Activated B cell treated with CpG ODN at 0.5 μM for 24 hours (primary cell): ENCODE results near the gene CTNND2. TPM values are rescaled to one million over a fixed set of nuclear protein-coding genes. Genes with fewer than 3 reads are reported as not detected.

Experiments used
- ATAC-seq: fragments of 200-7000 bp; cut with Tn5 transposase; one replicate; pipeline ENCODE4 v1.10.0; 2021; ENCODE audit warnings: low read depth, mild to moderate bottlenecking, moderate library complexity
- CTCF ChIA-PET: fragments of 350-600 bp; sonication (Branson Sonifier 250); formaldehyde crosslinking; loops from one replicate; lab custom pipeline; 2021; ENCODE audit warnings: antibody characterized with exemption; lab: Charles Lee
- POLR2A ChIA-PET: fragments of 350-600 bp; sonication (Branson Sonifier 250); formaldehyde crosslinking; loops from one replicate; lab custom pipeline; 2021; ENCODE audit warnings: antibody characterized with exemption; lab: Charles Lee
- DNase-seq: peaks from one replicate; pipeline ENCODE4 v3.0.0; 2022
- H3K27ac Mint-ChIP-seq: one replicate; pipeline ENCODE4 v1.8.0; 2020; ENCODE audit warnings: mixed read lengths
- H3K27me3 Mint-ChIP-seq: one replicate; pipeline ENCODE4 v1.8.0; 2021; ENCODE audit warnings: mixed read lengths
- H3K36me3 Mint-ChIP-seq: one replicate; pipeline ENCODE4 v1.8.0; 2021; ENCODE audit warnings: low read depth, mixed read lengths
- H3K4me1 Mint-ChIP-seq: one replicate; pipeline ENCODE4 v1.8.0; 2021; ENCODE audit warnings: mixed read lengths
- H3K4me3 Mint-ChIP-seq: one replicate; pipeline ENCODE4 v1.8.0; 2020; ENCODE audit warnings: mild to moderate bottlenecking, mixed read lengths
- H3K9me3 Mint-ChIP-seq: one replicate; pipeline ENCODE4 v1.8.0; 2020; ENCODE audit warnings: mixed read lengths
- intact Hi-C: fragments of 100-400 bp; cut with micrococcal nuclease; formaldehyde crosslinking; loops from one replicate; pipeline ENCODE4 v1.15.1; 2024
- total RNA-seq: library from RNA; stranded (reverse); gene quantifications from 2 replicates; pipeline ENCODE4 v1.2.3, GENCODE V29; 2022
- TF ChIP-seq, protein P1 (sequence below): fragments of 200-600 bp; IDR thresholded peaks from one replicate; pipeline ENCODE4 v1.8.0; 2022; ENCODE audit warnings: antibody characterized with exemption, mild to moderate bottlenecking

The CTNND2 gene
- total RNA-seq, 1 donor from 2014 or later = not detected

DNA sequence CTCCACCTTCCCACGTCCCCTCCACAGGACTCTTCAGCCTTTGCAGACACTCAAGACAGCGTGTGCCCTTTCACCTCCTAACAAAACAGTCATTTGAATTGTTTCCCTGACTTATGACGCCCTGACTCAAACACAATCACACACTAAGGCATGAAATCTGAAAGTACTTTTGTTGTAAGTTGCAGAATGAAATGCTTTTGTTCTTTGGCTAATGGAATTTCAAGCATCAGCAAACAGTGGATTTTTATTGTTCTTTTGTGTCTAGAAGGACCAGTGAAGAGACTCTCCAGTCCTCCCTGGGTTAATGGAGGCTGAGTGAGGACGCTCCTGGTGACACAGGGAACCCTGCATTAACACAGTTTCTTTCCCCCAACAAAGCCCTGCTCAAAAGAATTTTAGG, 380.1 kb downstream of the CTNND2 start:
- TF ChIP-seq, protein P1, sequence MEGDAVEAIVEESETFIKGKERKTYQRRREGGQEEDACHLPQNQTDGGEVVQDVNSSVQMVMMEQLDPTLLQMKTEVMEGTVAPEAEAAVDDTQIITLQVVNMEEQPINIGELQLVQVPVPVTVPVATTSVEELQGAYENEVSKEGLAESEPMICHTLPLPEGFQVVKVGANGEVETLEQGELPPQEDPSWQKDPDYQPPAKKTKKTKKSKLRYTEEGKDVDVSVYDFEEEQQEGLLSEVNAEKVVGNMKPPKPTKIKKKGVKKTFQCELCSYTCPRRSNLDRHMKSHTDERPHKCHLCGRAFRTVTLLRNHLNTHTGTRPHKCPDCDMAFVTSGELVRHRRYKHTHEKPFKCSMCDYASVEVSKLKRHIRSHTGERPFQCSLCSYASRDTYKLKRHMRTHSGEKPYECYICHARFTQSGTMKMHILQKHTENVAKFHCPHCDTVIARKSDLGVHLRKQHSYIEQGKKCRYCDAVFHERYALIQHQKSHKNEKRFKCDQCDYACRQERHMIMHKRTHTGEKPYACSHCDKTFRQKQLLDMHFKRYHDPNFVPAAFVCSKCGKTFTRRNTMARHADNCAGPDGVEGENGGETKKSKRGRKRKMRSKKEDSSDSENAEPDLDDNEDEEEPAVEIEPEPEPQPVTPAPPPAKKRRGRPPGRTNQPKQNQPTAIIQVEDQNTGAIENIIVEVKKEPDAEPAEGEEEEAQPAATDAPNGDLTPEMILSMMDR = no peak
- ChIA-PET CTCF (no interaction called here), POLR2A (no interaction called here)
- DNase-seq = no peak
- H3K27ac Mint-ChIP-seq = no peak overlapping the region
- no peaks in the 10 kb centered on the region for H3K27me3 Mint-ChIP-seq
- H3K4me3 Mint-ChIP-seq = no peak overlapping the region
- no peaks in the 10 kb centered on the region for H3K4me1 Mint-ChIP-seq
- ATAC-seq = no peak
- intact Hi-C loops = no loop called here
- H3K36me3 Mint-ChIP-seq = no peaks in the 10 kb centered on the region
- no peaks in the 10 kb centered on the region for H3K9me3 Mint-ChIP-seq

GRCh38 chr5:11522796-11523195, 381.4 kb downstream of the CTNND2 start:
- intact Hi-C loops = no loop called here
- no peaks in the 10 kb centered on the region for H3K4me1 Mint-ChIP-seq
- no peaks in the 10 kb centered on the region for H3K36me3 Mint-ChIP-seq
- no peaks in the 10 kb centered on the region for H3K27me3 Mint-ChIP-seq
- DNase-seq (no peak), ATAC-seq (no peak)
- no peak overlapping the region for H3K27ac Mint-ChIP-seq
- no peaks in the 10 kb centered on the region for H3K9me3 Mint-ChIP-seq
- ChIA-PET CTCF (no interaction called here), POLR2A (no interaction called here)
- TF ChIP-seq, protein P1 = no peak
- no peak overlapping the region for H3K4me3 Mint-ChIP-seq

GRCh38 chr5:11520241-11520930, 383.9 kb downstream of the CTNND2 start:
- POLR2A ChIA-PET = no interaction called here
- no peak for DNase-seq
- intact Hi-C loops = no loop called here
- Mint-ChIP-seq H3K36me3 (no peaks in the 10 kb centered on the region), H3K4me3 (no peak overlapping the region), H3K9me3 (no peaks in the 10 kb centered on the region), H3K27me3 (no peaks in the 10 kb centered on the region), H3K4me1 (no peaks in the 10 kb centered on the region), H3K27ac (no peak overlapping the region)
- ATAC-seq = no peak
- TF ChIP-seq, protein P1 = no peak
- CTCF ChIA-PET = no interaction called here

- H3K27ac Mint-ChIP-seq = no peak overlapping the region
- H3K4me3 Mint-ChIP-seq = no peak overlapping the region
- ChIA-PET POLR2A (no interaction called here), CTCF (no interaction called here)
- DNase-seq = no peak
- TF ChIP-seq, protein P1 = no peak
- H3K4me1 Mint-ChIP-seq = no peaks in the 10 kb centered on the region
- ATAC-seq = no peak
- no peaks in the 10 kb centered on the region for H3K9me3 Mint-ChIP-seq
- H3K27me3 Mint-ChIP-seq = no peaks in the 10 kb centered on the region
- H3K36me3 Mint-ChIP-seq = no peaks in the 10 kb centered on the region
- intact Hi-C loops = no loop called here
Measured at GRCh38 chr5:11519236-11519635, 385.0 kb downstream of the CTNND2 start.

DNA sequence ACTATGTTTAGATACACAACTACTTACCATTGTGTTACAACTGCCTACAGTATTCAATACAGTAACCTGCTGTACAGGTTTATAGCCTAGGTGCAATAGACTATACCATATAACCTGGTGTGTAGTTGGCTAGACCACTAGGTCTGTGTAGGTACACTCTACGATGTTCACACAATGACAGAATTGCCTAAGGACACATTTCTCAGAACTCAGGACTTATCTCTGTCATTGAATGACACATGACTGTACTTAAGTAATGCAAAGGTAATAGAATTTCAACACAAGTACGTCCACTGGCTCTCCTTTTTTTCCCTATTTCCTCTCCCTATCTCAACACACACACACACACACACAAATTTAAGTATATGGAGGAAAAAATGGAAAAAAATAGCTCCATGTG, 385.6 kb downstream of the CTNND2 start:
- H3K4me1 Mint-ChIP-seq = no peaks in the 10 kb centered on the region
- TF ChIP-seq, protein P1 = no peak
- ATAC-seq (no peak), DNase-seq (no peak)
- POLR2A ChIA-PET = no interaction called here
- no peak overlapping the region for H3K4me3 Mint-ChIP-seq
- CTCF ChIA-PET = no interaction called here
- H3K36me3 Mint-ChIP-seq = no peaks in the 10 kb centered on the region
- intact Hi-C loops = no loop called here
- H3K27ac Mint-ChIP-seq = no peak overlapping the region
- H3K27me3 Mint-ChIP-seq = no peaks in the 10 kb centered on the region
- H3K9me3 Mint-ChIP-seq = no peaks in the 10 kb centered on the region
